ENCODE measurements around the gene CCK. TPM values are rescaled to one million over a fixed set of nuclear protein-coding genes. Genes with fewer than 3 reads are reported as not detected.

CCK gene, protein sequence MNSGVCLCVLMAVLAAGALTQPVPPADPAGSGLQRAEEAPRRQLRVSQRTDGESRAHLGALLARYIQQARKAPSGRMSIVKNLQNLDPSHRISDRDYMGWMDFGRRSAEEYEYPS
- total RNA-seq (10 to 100 TPM in 1 of 2 donors, 1 to 10 TPM in 1; 5.1 to 17.5 TPM), polyA plus RNA-seq (ENCODE audit: insufficient read length in 2 of 2) (10 to 100 TPM; 31.6 to 32.0 TPM)
- long read RNA-seq, donor 1, transcript CCK-201 (3 exons, 830 nt) = major isoform, 38 of 51 reads
- long read RNA-seq, donor 1, partial matches to known transcripts = 12 of 51 reads
- long read RNA-seq, donor 1, other reads (novel, unspliced or antisense) = 0 of 51 reads
- long read RNA-seq, donor 2, transcript CCK-201 (3 exons, 830 nt) = major isoform, 9 of 10 reads
- long read RNA-seq, donor 2, partial matches to known transcripts = 0 of 10 reads
- long read RNA-seq, donor 2, other reads (novel, unspliced or antisense) = 0 of 10 reads
- long read RNA-seq, donor 3, transcript CCK-201 (3 exons, 830 nt) = major isoform, 14 of 14 reads
- long read RNA-seq, donor 3, partial matches to known transcripts = 0 of 14 reads
- long read RNA-seq, donor 3, other reads (novel, unspliced or antisense) = 0 of 14 reads
- long read RNA-seq, donor 4 = 0 reads

DNA sequence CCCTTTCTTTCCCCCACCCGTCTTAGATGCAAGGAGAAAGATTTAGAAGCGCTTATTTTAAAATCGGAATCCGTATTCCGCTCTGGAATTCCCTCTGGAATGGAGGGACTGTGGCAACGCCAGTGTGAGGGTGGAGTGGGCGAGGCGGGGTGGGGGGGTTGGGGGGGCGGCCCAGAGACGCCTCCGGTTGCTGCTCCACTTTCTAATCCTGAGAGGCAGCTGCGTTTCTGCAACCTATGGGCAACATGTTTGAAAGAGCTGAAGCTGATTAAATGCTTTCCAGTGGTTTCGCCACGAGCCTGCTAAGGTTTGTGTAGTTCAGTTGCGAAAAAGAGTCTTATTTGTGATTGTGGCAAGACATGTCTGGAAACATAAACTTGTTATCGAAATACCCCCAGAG is at the start of gene CCK:
Gene CCK (minus strand): TSS at position 101 of the 400 bp plus-strand sequence. CDS start 2,555 bp downstream, outside the sequence.
- 31% methylated on average over 6 of the region's 16 CpGs for WGBS (ENCODE audit: insufficient coverage)
- DNase-seq (ENCODE audit: low read depth in 4 of 6, low spot score in 6 of 6) = no peak
- no peak within 1 kb of the TSS for H3K27ac ChIP-seq (ENCODE audit: low read depth, low read length)
- no peak within 1 kb of the TSS for H3K4me3 ChIP-seq (ENCODE audit: low read depth, low read length)
- H3K27me3 ChIP-seq (ENCODE audit: control insufficient read depth, insufficient read depth, low read length) = peaks cover 61% of the 10 kb centered on the region
- no peaks in the 10 kb centered on the region for H3K9me3 ChIP-seq (ENCODE audit: control insufficient read depth, insufficient read depth, low read length)
- peaks cover 22% of the 10 kb centered on the region for H3K4me1 ChIP-seq (ENCODE audit: control insufficient read depth, insufficient read depth, low read length)
- H3K36me3 ChIP-seq (ENCODE audit: control insufficient read depth, insufficient read depth, low read length) = no peaks in the 10 kb centered on the region

DNA sequence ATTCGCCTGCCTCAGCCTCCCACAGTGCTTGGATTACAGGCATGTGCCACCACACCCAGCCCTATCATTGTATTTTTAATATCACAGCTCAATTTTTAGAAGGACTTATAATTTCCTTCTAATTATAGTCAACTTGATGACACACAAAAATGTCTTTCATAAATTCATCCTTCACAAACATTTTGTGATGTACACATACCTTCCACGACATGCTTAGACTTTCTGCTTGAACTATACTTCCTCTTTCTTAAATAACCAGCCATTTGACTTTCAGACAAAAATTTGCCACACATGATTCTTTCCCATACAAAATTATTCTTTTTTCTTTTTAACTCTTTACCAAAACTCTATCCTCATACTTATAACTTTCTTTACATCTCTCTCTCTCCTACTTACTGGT is 48.4 kb upstream of the CCK start:
- H3K4me3 ChIP-seq (ENCODE audit: low read depth, low read length) = no peak overlapping the region
- whole genome bisulfite sequencing (ENCODE audit: insufficient coverage) = 71% methylated on average over 2 of the region's 2 CpGs

DNA sequence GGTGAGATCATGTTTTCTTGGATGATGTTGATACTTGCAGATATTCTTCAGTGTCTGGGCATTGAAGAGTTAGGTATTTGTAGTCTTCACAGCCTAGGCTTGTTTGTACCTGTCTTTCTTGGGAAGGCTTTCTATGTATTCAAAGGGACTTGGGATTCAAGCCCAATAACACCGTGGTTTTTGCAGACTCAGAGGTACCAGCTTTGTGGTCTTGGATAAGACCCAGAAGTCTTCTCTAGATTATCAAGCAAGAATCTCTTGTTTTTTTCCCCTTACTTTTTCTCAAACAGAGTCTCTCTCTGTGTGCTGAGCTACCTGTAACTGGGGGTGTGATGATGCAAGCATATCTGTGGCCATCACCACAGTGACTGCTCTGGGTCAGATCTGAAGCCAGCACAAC is 42.7 kb upstream of the CCK start:
- no peaks in the 10 kb centered on the region for H3K9me3 ChIP-seq (ENCODE audit: control insufficient read depth, insufficient read depth, low read length)
- no CpG with 5 or more reads among the region's 1 CpG for WGBS (ENCODE audit: insufficient coverage)
- H3K4me1 ChIP-seq (ENCODE audit: control insufficient read depth, insufficient read depth, low read length) = no peaks in the 10 kb centered on the region
- no peak overlapping the region for H3K27ac ChIP-seq (ENCODE audit: low read depth, low read length)
- no peak overlapping the region for H3K4me3 ChIP-seq (ENCODE audit: low read depth, low read length)
- no peaks in the 10 kb centered on the region for H3K36me3 ChIP-seq (ENCODE audit: control insufficient read depth, insufficient read depth, low read length)
- no peak for DNase-seq (ENCODE audit: low read depth in 4 of 6, low spot score in 6 of 6)
- peaks cover 3% of the 10 kb centered on the region for H3K27me3 ChIP-seq (ENCODE audit: control insufficient read depth, insufficient read depth, low read length)

More for the DNA sequence above, 48.4 kb upstream of the CCK start:
- H3K4me1 ChIP-seq (ENCODE audit: control insufficient read depth, insufficient read depth, low read length) = no peaks in the 10 kb centered on the region
- no peaks in the 10 kb centered on the region for H3K36me3 ChIP-seq (ENCODE audit: control insufficient read depth, insufficient read depth, low read length)
- no peak overlapping the region for H3K27ac ChIP-seq (ENCODE audit: low read depth, low read length)
- H3K9me3 ChIP-seq (ENCODE audit: control insufficient read depth, insufficient read depth, low read length) = peaks cover 4% of the 10 kb centered on the region
- no peak for DNase-seq (ENCODE audit: low read depth in 4 of 6, low spot score in 6 of 6)
- H3K27me3 ChIP-seq (ENCODE audit: control insufficient read depth, insufficient read depth, low read length) = no peaks in the 10 kb centered on the region

DNA sequence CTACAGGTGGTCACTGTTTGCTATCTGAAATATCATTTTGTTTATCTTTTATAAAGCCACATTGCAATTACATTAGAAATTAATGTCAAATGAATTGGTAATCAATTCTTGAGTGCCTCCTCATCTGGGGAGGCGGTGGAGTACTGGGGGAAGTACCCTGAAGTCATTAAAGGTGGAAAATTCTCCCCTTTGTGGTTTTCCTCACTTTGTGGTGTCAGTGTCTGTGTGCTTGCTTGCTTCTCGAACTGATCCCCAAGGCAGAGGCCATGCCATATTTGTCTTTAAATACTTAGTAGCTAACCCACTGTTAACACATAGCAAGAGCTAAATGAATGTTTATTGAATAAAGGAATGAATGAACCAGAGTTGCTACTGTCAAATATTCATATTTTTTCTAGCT is 40.5 kb upstream of the CCK start:
- Histone ChIP-seq H3K9me3 (ENCODE audit: control insufficient read depth, insufficient read depth, low read length) (no peaks in the 10 kb centered on the region), H3K4me3 (ENCODE audit: low read depth, low read length) (no peak overlapping the region), H3K27me3 (ENCODE audit: control insufficient read depth, insufficient read depth, low read length) (peaks cover 3% of the 10 kb centered on the region), H3K27ac (ENCODE audit: low read depth, low read length) (no peak overlapping the region), H3K36me3 (ENCODE audit: control insufficient read depth, insufficient read depth, low read length) (no peaks in the 10 kb centered on the region), H3K4me1 (ENCODE audit: control insufficient read depth, insufficient read depth, low read length) (no peaks in the 10 kb centered on the region)
- no peak for DNase-seq (ENCODE audit: low read depth in 4 of 6, low spot score in 6 of 6)
- WGBS (ENCODE audit: insufficient coverage) = no CpG with 5 or more reads among the region's 2 CpGs

DNA sequence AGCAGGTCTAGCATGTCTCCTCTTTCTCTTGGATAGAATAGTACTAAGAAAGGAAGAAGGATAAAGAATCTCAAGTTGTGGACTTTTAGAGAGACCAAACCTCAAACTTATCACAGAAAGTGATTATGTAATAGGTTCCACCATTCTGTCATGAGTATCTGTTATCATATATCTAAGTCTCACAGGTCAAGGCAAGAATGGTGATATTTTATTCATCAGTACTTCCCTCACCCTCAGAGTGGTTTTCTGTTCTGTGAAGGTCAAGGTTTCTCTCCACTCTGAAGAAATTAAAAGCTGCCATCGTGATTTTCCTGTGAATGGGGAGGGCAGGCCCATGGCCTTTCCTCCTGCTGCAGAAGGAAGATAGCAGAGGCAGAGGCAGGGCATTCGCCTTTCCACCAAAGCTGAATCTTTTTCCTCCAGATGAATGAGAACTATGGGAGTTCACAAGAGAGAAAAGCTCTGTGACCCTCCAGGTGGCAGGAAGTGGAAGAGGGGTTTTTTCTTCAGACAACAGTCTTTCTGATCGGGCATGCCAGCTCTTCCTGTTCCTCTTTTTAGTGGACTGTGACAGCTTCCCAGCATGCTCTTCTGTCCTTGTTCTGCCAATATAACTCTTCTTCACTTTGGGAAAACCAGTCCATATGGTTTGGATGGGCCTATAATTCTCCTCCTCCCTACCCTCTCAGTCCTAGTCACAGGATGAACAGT is 37.1 kb upstream of the CCK start:
- Histone ChIP-seq H3K27me3 (ENCODE audit: control insufficient read depth, insufficient read depth, low read length) (peaks cover 3% of the 10 kb centered on the region), H3K27ac (ENCODE audit: low read depth, low read length) (no peak overlapping the region), H3K36me3 (ENCODE audit: control insufficient read depth, insufficient read depth, low read length) (no peaks in the 10 kb centered on the region), H3K4me1 (ENCODE audit: control insufficient read depth, insufficient read depth, low read length) (no peaks in the 10 kb centered on the region), H3K4me3 (ENCODE audit: low read depth, low read length) (no peak overlapping the region), H3K9me3 (ENCODE audit: control insufficient read depth, insufficient read depth, low read length) (no peaks in the 10 kb centered on the region)
- 50% methylated on average over 3 of the region's 3 CpGs for WGBS (ENCODE audit: insufficient coverage)
- no peak for DNase-seq (ENCODE audit: low read depth in 4 of 6, low spot score in 6 of 6)

DNA sequence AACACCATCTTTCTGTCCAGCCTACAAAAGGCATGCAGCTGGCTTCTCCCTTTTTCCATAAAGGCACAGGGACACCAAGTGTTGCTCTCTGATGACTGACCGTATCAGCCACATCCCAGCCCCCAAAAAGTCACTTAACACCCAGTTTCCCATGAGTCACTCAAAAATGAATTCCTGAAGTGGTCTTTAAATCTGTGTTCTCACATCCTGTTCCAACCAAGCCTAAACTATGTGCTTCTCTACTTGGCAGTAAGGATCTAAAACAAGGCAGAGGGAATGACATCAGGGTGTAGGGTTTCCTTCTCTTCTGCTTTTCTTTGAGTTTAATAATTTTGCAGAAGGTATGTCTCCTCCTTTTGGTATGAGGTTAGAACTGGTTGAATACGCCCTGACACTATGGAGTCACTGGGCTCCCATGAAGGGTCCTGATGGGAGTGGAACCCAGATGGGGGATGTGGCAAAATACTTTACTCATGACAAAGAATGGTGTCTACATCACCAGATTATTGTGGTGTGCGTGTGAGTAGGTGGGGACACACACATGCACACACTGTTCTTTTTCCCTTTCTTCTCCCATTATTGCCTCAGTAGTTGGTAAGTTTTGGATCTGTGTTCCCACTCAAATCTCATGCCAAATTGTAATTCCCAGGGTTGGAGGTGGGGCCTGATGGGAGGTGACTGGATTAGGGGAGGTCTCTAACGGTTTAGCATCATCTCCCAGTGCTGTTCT is 35.6 kb upstream of the CCK start:
- H3K27ac ChIP-seq (ENCODE audit: low read depth, low read length) = no peak overlapping the region
- DNase-seq (ENCODE audit: low read depth in 4 of 6, low spot score in 6 of 6) = no peak
- 67% methylated on average over 2 of the region's 4 CpGs for WGBS (ENCODE audit: insufficient coverage)
- peaks cover 3% of the 10 kb centered on the region for H3K27me3 ChIP-seq (ENCODE audit: control insufficient read depth, insufficient read depth, low read length)
- H3K36me3 ChIP-seq (ENCODE audit: control insufficient read depth, insufficient read depth, low read length) = no peaks in the 10 kb centered on the region
- H3K9me3 ChIP-seq (ENCODE audit: control insufficient read depth, insufficient read depth, low read length) = no peaks in the 10 kb centered on the region
- H3K4me1 ChIP-seq (ENCODE audit: control insufficient read depth, insufficient read depth, low read length) = no peaks in the 10 kb centered on the region
- H3K4me3 ChIP-seq (ENCODE audit: low read depth, low read length) = no peak overlapping the region

DNA sequence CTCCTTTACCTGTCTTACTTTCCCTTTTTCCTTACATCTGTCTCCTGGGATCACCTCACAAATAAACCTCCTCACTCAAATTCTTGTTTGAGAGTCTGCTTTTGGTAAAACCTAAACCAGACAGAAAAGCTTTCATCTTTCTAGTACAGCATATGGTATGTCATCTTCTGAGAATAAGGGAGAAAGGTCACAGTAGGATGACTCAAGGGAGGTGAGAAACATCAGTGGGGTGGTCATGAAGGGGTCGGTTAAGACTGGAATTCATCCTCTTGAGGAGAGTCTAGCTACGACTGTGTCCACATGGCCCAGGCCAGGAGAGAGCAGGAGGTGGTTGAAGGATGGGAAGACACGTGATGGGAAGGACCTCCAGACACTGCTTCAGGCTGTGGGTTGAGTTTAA is 34.8 kb upstream of the CCK start:
- H3K4me1 ChIP-seq (ENCODE audit: control insufficient read depth, insufficient read depth, low read length) = no peaks in the 10 kb centered on the region
- peaks cover 3% of the 10 kb centered on the region for H3K27me3 ChIP-seq (ENCODE audit: control insufficient read depth, insufficient read depth, low read length)
- H3K27ac ChIP-seq (ENCODE audit: low read depth, low read length) = no peak overlapping the region
- no peaks in the 10 kb centered on the region for H3K36me3 ChIP-seq (ENCODE audit: control insufficient read depth, insufficient read depth, low read length)
- DNase-seq (ENCODE audit: low read depth in 4 of 6, low spot score in 6 of 6) = no peak
- no peaks in the 10 kb centered on the region for H3K9me3 ChIP-seq (ENCODE audit: control insufficient read depth, insufficient read depth, low read length)
- H3K4me3 ChIP-seq (ENCODE audit: low read depth, low read length) = no peak overlapping the region
- WGBS (ENCODE audit: insufficient coverage) = 80% methylated on average over 3 of the region's 3 CpGs

DNA sequence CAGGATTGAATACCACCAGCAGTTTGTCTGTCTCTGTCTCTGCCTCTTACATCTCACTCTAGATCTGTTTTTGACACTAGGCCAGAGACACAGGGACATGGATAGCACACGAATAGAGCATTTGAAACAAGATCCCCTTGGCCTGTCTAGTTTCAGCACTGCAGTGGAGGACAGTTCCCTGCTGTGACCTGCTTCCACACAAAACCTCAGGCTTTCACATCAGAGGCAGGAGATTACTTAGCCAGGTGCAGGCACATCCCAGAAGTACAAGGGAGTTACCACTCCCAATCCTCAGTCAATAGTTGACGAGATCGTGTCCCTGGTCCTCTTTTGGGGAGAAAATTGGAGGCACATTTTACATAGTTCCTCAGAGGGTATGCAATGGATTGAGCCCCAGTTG is 34.0 kb upstream of the CCK start:
- peak in 4 of 6 donors; percentile 9 to 61 (median 17) for DNase-seq (ENCODE audit: low read depth in 4 of 6, low spot score in 6 of 6)
- H3K27ac ChIP-seq (ENCODE audit: low read depth, low read length) = no peak overlapping the region
- H3K4me3 ChIP-seq (ENCODE audit: low read depth, low read length) = no peak overlapping the region

DNA sequence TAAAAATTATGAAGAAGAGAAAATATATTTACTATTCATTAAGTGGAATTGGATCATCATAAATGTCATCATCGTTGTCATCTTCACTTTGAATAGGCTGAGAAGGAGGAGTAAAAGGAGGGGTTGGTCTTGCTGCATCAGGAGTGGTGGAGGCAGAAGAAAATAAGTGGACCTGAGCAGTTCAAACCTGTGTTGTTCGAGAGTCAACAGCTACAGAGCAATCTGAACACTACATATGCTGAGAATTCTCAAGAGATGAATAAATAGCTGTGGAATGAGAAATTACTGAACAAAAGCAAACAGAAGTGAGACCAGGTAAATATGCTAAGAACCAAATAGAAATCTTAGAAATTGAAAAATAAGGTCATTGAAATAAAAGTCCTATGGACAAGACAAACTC is 32.3 kb upstream of the CCK start:
- H3K9me3 ChIP-seq (ENCODE audit: control insufficient read depth, insufficient read depth, low read length) = no peaks in the 10 kb centered on the region
- H3K4me3 ChIP-seq (ENCODE audit: low read depth, low read length) = no peak overlapping the region
- no peak for DNase-seq (ENCODE audit: low read depth in 4 of 6, low spot score in 6 of 6)
- no peaks in the 10 kb centered on the region for H3K4me1 ChIP-seq (ENCODE audit: control insufficient read depth, insufficient read depth, low read length)
- no peaks in the 10 kb centered on the region for H3K36me3 ChIP-seq (ENCODE audit: control insufficient read depth, insufficient read depth, low read length)
- H3K27ac ChIP-seq (ENCODE audit: low read depth, low read length) = no peak overlapping the region
- WGBS (ENCODE audit: insufficient coverage) = no CpG with 5 or more reads among the region's 2 CpGs
- no peaks in the 10 kb centered on the region for H3K27me3 ChIP-seq (ENCODE audit: control insufficient read depth, insufficient read depth, low read length)

More for the DNA sequence above, 34.0 kb upstream of the CCK start:
- Histone ChIP-seq H3K36me3 (ENCODE audit: control insufficient read depth, insufficient read depth, low read length) (no peaks in the 10 kb centered on the region), H3K27me3 (ENCODE audit: control insufficient read depth, insufficient read depth, low read length) (peaks cover 3% of the 10 kb centered on the region), H3K4me1 (ENCODE audit: control insufficient read depth, insufficient read depth, low read length) (no peaks in the 10 kb centered on the region), H3K9me3 (ENCODE audit: control insufficient read depth, insufficient read depth, low read length) (no peaks in the 10 kb centered on the region)
- WGBS (ENCODE audit: insufficient coverage) = 33% methylated on average over 1 of the region's 3 CpGs

Measured in spinal cord (tissue), 10 donors.